Middle frontal gyrus (tissue), 1 donor: ENCODE data around the gene PIGL.
"Not testable (repeated sequence)": the region's sequence is repeated elsewhere in the genome, so short reads cannot be mapped to it uniquely, and the experiment has no call there.

Source experiments
- DNase-seq: peaks from one replicate; pipeline ENCODE4 v3.0.0-alpha.2; 2015; ENCODE audit warnings: low spot score; ENCODE audit errors: extremely low spot score

Gene PIGL

GRCh38 chr17:16216341-16217001 is 539 bp upstream of the PIGL start:
- DNase-seq = not testable (repeated sequence)

- DNase-seq = no peak
Measured at GRCh38 chr17:16222406-16222805, 5.4 kb downstream of the PIGL start.

GRCh38 chr17:16229912-16230561 is 13.0 kb downstream of the PIGL start:
- not testable (repeated sequence) for DNase-seq

GRCh38 chr17:16232391-16232790 is 15.4 kb downstream of the PIGL start:
- no peak for DNase-seq

GRCh38 chr17:16239931-16240330 is 22.9 kb downstream of the PIGL start:
- DNase-seq = no peak

- DNase-seq = no peak
Measured at GRCh38 chr17:16241906-16242399, 24.9 kb downstream of the PIGL start.

- DNase-seq = no peak
Measured at GRCh38 chr17:16243385-16243784, 26.4 kb downstream of the PIGL start.

- DNase-seq = no peak
Measured at GRCh38 chr17:16243801-16244567, 27.0 kb downstream of the PIGL start.

- DNase-seq = no peak
Measured at GRCh38 chr17:16247586-16247984, 30.6 kb downstream of the PIGL start.

- DNase-seq = no peak
Measured at GRCh38 chr17:16250635-16251034, 33.6 kb downstream of the PIGL start.

GRCh38 chr17:16251043-16251442 is 34.0 kb downstream of the PIGL start:
- no peak for DNase-seq

- DNase-seq = no peak
Measured at GRCh38 chr17:16251556-16251955, 34.5 kb downstream of the PIGL start.

GRCh38 chr17:16254773-16255400 is 37.9 kb downstream of the PIGL start:
- no peak for DNase-seq

GRCh38 chr17:16255481-16255921 is 38.5 kb downstream of the PIGL start:
- peak; percentile 11 for DNase-seq

GRCh38 chr17:16258901-16259300 is 41.9 kb downstream of the PIGL start:
- no peak for DNase-seq

- no peak for DNase-seq
Measured at GRCh38 chr17:16259926-16260325, 42.9 kb downstream of the PIGL start.

- no peak for DNase-seq
Measured at GRCh38 chr17:16261049-16261448, 44.0 kb downstream of the PIGL start.

- DNase-seq = no peak
Measured at GRCh38 chr17:16262201-16262600, 45.2 kb downstream of the PIGL start.

- DNase-seq = no peak
Measured at GRCh38 chr17:16267174-16267573, 50.2 kb downstream of the PIGL start.

GRCh38 chr17:16269658-16270057 is 52.6 kb downstream of the PIGL start:
- DNase-seq = no peak

- no peak for DNase-seq
Measured at GRCh38 chr17:16272111-16272840, 55.3 kb downstream of the PIGL start.
